UCSD-AML1 (cell line): ENCODE measurements around the gene ADRB2.
"Not testable (repeated sequence)": the region's sequence is repeated elsewhere in the genome, so short reads cannot be mapped to it uniquely, and the experiment has no call there.

Experiments used
- DNase-seq: peaks from one replicate; lab custom pipeline; 2025; ENCODE audit not compliant: unreplicated experiment; lab: John Stamatoyannopoulos, UW

ADRB2 gene

GRCh38 chr5:148855249-148856008 is 29.0 kb downstream of the ADRB2 start:
- no peak for DNase-seq

GRCh38 chr5:148856009-148856367 is 29.6 kb downstream of the ADRB2 start:
- no peak for DNase-seq

GRCh38 chr5:148856424-148856823 is 30.0 kb downstream of the ADRB2 start:
- no peak for DNase-seq

GRCh38 chr5:148857474-148857873 is 31.1 kb downstream of the ADRB2 start:
- no peak for DNase-seq

GRCh38 chr5:148858106-148858505 is 31.7 kb downstream of the ADRB2 start:
- DNase-seq, result no peak

- DNase-seq, result no peak
These were observed 32.1 kb downstream of the ADRB2 start for GRCh38 chr5:148858547-148858946.

- no peak for DNase-seq
These were observed 33.3 kb downstream of the ADRB2 start for GRCh38 chr5:148859703-148860102.

GRCh38 chr5:148860599-148860998 is 34.2 kb downstream of the ADRB2 start:
- DNase-seq, result no peak

GRCh38 chr5:148861088-148861487 is 34.7 kb downstream of the ADRB2 start:
- DNase-seq, result no peak

- no peak for DNase-seq
These were observed 35.3 kb downstream of the ADRB2 start for GRCh38 chr5:148861696-148862095.

- DNase-seq, result no peak
These were observed 37.9 kb downstream of the ADRB2 start for GRCh38 chr5:148864113-148864841.

- no peak for DNase-seq
These were observed 39.6 kb downstream of the ADRB2 start for GRCh38 chr5:148866024-148866423.

- DNase-seq, result no peak
These were observed 46.7 kb downstream of the ADRB2 start for GRCh38 chr5:148873120-148873519.

- no peak for DNase-seq
These were observed 47.5 kb downstream of the ADRB2 start for GRCh38 chr5:148873690-148874485.

GRCh38 chr5:148875205-148875875 is 48.9 kb downstream of the ADRB2 start:
- DNase-seq, result no peak

GRCh38 chr5:148877436-148877835 is 51.0 kb downstream of the ADRB2 start:
- not testable (repeated sequence) for DNase-seq
